ENCODE results near the gene NSG1.

Gene NSG1

GRCh38 chr4:4418676-4419390 lies 31.9 kb downstream of the NSG1 start:
- no peak for TF ChIP-seq CTCF (IDR thresholded peaks at IDR 0.05)

GRCh38 chr4:4419896-4420295 lies 33.0 kb downstream of the NSG1 start:
- TF ChIP-seq CTCF (IDR thresholded peaks at IDR 0.05) = no peak

- no peak for TF ChIP-seq CTCF (IDR thresholded peaks at IDR 0.05)
Observed at GRCh38 chr4:4420421-4420820, 33.5 kb downstream of the NSG1 start.

- no peak for TF ChIP-seq CTCF (IDR thresholded peaks at IDR 0.05)
Observed at GRCh38 chr4:4421356-4421755, 34.5 kb downstream of the NSG1 start.

- no peak for TF ChIP-seq CTCF (IDR thresholded peaks at IDR 0.05)
Observed at GRCh38 chr4:4422856-4423499, 36.1 kb downstream of the NSG1 start.

- TF ChIP-seq CTCF (IDR thresholded peaks at IDR 0.05) = no peak
Observed at GRCh38 chr4:4423706-4424498, 37.0 kb downstream of the NSG1 start.

- TF ChIP-seq CTCF (IDR thresholded peaks at IDR 0.05) = no peak
Observed at GRCh38 chr4:4424499-4425115, 37.7 kb downstream of the NSG1 start.
